SU-DHL-6 (cell line): ENCODE results near the gene TBC1D8.

Experiments used
- EZH2phosphoT487 ChIP-seq: fragments of 200-600 bp; sonication (generic), shearing (Covaris generic); conservative IDR thresholded peaks from 2 replicates; pipeline ENCODE4 v1.6.1; 2018; ENCODE audit warnings: mild to moderate bottlenecking, antibody characterized with exemption, low read length, moderate library complexity, mixed read lengths
- TF ChIP-seq, protein P1 (sequence below): fragments of 200-600 bp; sonication (generic); IDR thresholded peaks from one replicate; pipeline ENCODE4 v1.5.1; 2017; ENCODE audit warnings: antibody characterized with exemption, mild to moderate bottlenecking, low read length, moderate library complexity; ENCODE audit not compliant: insufficient read depth, poor library complexity, severe bottlenecking

- TF ChIP-seq, protein P1, sequence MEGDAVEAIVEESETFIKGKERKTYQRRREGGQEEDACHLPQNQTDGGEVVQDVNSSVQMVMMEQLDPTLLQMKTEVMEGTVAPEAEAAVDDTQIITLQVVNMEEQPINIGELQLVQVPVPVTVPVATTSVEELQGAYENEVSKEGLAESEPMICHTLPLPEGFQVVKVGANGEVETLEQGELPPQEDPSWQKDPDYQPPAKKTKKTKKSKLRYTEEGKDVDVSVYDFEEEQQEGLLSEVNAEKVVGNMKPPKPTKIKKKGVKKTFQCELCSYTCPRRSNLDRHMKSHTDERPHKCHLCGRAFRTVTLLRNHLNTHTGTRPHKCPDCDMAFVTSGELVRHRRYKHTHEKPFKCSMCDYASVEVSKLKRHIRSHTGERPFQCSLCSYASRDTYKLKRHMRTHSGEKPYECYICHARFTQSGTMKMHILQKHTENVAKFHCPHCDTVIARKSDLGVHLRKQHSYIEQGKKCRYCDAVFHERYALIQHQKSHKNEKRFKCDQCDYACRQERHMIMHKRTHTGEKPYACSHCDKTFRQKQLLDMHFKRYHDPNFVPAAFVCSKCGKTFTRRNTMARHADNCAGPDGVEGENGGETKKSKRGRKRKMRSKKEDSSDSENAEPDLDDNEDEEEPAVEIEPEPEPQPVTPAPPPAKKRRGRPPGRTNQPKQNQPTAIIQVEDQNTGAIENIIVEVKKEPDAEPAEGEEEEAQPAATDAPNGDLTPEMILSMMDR = no peak
- no peak for TF ChIP-seq EZH2phosphoT487
Observed at GRCh38 chr2:101200676-101201075, 49.5 kb upstream of the TBC1D8 start.
